ENCODE measurements around the gene EAPP.

GRCh38 chr14:34571771-34572170 is 32.3 kb upstream of the EAPP start:
- TF ChIP-seq CTCF (IDR thresholded peaks at IDR 0.05) (no peak), POLR2A (IDR thresholded peaks at IDR 0.05) (no peak), EP300 (IDR thresholded peaks at IDR 0.05) (no peak)

All from stomach (tissue), 4 donors.